HG02588 (cell line): ENCODE results near the gene C19orf81.
"Not testable (repeated sequence)": the region's sequence is repeated elsewhere in the genome, so short reads cannot be mapped to it uniquely, and the experiment has no call there.

Experiments
- ATAC-seq: cut with Tn5 transposase; IDR thresholded peaks from one replicate; pipeline ENCODE4 v1.9.1; 2021; ENCODE audit warnings: mild to moderate bottlenecking, moderate library complexity; ENCODE audit not compliant: unreplicated experiment

C19orf81 gene

GRCh38 chr19:50649433-50650391, at the start of gene C19orf81:
Gene C19orf81 (plus strand): TSS chr19:50649445. CDS start chr19:50649445, 0 bp downstream.
- ATAC-seq: no peak

GRCh38 chr19:50601407-50602088, 47.7 kb upstream of the C19orf81 start:
- no peak for ATAC-seq

- no peak for ATAC-seq
These were observed 47.2 kb upstream of the C19orf81 start for GRCh38 chr19:50602089-50602422.

- ATAC-seq: no peak
These were observed 46.7 kb upstream of the C19orf81 start for GRCh38 chr19:50602496-50602895.

- no peak for ATAC-seq
These were observed 46.3 kb upstream of the C19orf81 start for GRCh38 chr19:50602935-50603334.

- ATAC-seq: not testable (repeated sequence)
These were observed 44.8 kb upstream of the C19orf81 start for GRCh38 chr19:50604264-50605073.

GRCh38 chr19:50606059-50606836, 43.0 kb upstream of the C19orf81 start:
- ATAC-seq: not testable (repeated sequence)

- ATAC-seq: no peak
These were observed 41.9 kb upstream of the C19orf81 start for GRCh38 chr19:50607388-50607787.

- ATAC-seq: no peak
These were observed 41.1 kb upstream of the C19orf81 start for GRCh38 chr19:50607874-50608785.

GRCh38 chr19:50612504-50613404, 36.5 kb upstream of the C19orf81 start:
- not testable (repeated sequence) for ATAC-seq

GRCh38 chr19:50618379-50618778, 30.9 kb upstream of the C19orf81 start:
- ATAC-seq: not testable (repeated sequence)

GRCh38 chr19:50619184-50619583, 30.1 kb upstream of the C19orf81 start:
- not testable (repeated sequence) for ATAC-seq

- ATAC-seq: not testable (repeated sequence)
These were observed 28.8 kb upstream of the C19orf81 start for GRCh38 chr19:50620394-50620906.

GRCh38 chr19:50624949-50625600, 24.2 kb upstream of the C19orf81 start:
- no peak for ATAC-seq

- no peak for ATAC-seq
These were observed 23.2 kb upstream of the C19orf81 start for GRCh38 chr19:50626011-50626410.

GRCh38 chr19:50626795-50627194, 22.4 kb upstream of the C19orf81 start:
- ATAC-seq: no peak

GRCh38 chr19:50628146-50628545, 21.1 kb upstream of the C19orf81 start:
- ATAC-seq: no peak

- ATAC-seq: no peak
These were observed 20.7 kb upstream of the C19orf81 start for GRCh38 chr19:50628551-50628950.
